OCI-LY3 (cell line): Measurements from ENCODE around the gene OR5A1.

Source experiments
- H2AFZ ChIP-seq: fragments of 200-600, 300-600 bp; shearing (Covaris generic); 2 replicates; pipeline ENCODE4 v1.6.0; 2014; ENCODE audit warnings: antibody characterized with exemption, low read depth, low read length
- H3K27ac ChIP-seq: fragments of 200-600, 300-600 bp; sonication (generic); 2 replicates; pipeline ENCODE4 v1.5.1; 2014; ENCODE audit warnings: mild to moderate bottlenecking, low read length, moderate library complexity, mixed read lengths
- H3K27me3 ChIP-seq: fragments of 200-600, 300-600 bp; sonication (generic); 2 replicates; pipeline ENCODE4 v1.6.1; 2014; ENCODE audit warnings: low read depth, low read length, mixed read lengths
- H3K36me3 ChIP-seq: fragments of 200-600, 300-600 bp; sonication (generic); replicated peaks from 2 replicates; pipeline ENCODE3; 2014; ENCODE audit warnings: low read depth, low read length, mixed read lengths
- H3K4me1 ChIP-seq: fragments of 300-600, 200-600 bp; sonication (generic); 2 replicates; pipeline ENCODE4 v1.6.1; 2014; ENCODE audit warnings: low read length, mixed read lengths
- H3K4me2 ChIP-seq: fragments of 200-600, 300-600 bp; sonication (generic); 2 replicates; pipeline ENCODE4 v1.6.1; 2014; ENCODE audit warnings: low read length, mixed read lengths
- H3K4me3 ChIP-seq: fragments of 300-600, 200-600 bp; sonication (generic); 2 replicates; pipeline ENCODE4 v1.5.1; 2014; ENCODE audit warnings: antibody characterized with exemption, mild to moderate bottlenecking, low read length, moderate library complexity
- H3K79me2 ChIP-seq: fragments of 300-600, 200-600 bp; shearing (Covaris generic); 2 replicates; pipeline ENCODE4 v1.6.1; 2014; ENCODE audit warnings: mild to moderate bottlenecking, low read length, mixed read lengths
- H3K9ac ChIP-seq: fragments of 300-600, 200-600 bp; shearing (Covaris generic); 2 replicates; pipeline ENCODE4 v1.6.0; 2014; ENCODE audit warnings: mild to moderate bottlenecking, low read length, moderate library complexity
- H3K9me3 ChIP-seq: fragments of 200-600, 300-600 bp; shearing (Covaris generic); 2 replicates; pipeline ENCODE4 v1.6.1; 2014; ENCODE audit warnings: low read length, mixed read lengths; ENCODE audit not compliant: insufficient read depth
- H4K20me1 ChIP-seq: fragments of 200-600, 300-600 bp; sonication (generic); 2 replicates; pipeline ENCODE4 v1.6.1; 2016; ENCODE audit warnings: low read length, mixed read lengths; ENCODE audit not compliant: insufficient read depth
- CTCF ChIP-seq: fragments of 200-600, 300-600 bp; sonication (generic); IDR thresholded peaks from 2 replicates; pipeline ENCODE4 v1.5.1; 2014; ENCODE audit warnings: antibody characterized with exemption, low read length, low read depth
- EZH2phosphoT487 ChIP-seq: fragments of 200-600 bp; shearing (Covaris generic); IDR thresholded peaks from 2 replicates; pipeline ENCODE4 v1.6.1; 2018; ENCODE audit warnings: antibody characterized with exemption, mixed run types, low read depth

Gene OR5A1

GRCh38 chr11:59475176-59475575, 38.9 kb downstream of the OR5A1 start:
- H3K79me2 ChIP-seq: no peaks in the 10 kb centered on the region
- peaks cover 4% of the 10 kb centered on the region; the same call in 1 of the 2 replicates for H3K4me1 ChIP-seq
- H3K36me3 ChIP-seq: no peaks in the 10 kb centered on the region
- H4K20me1 ChIP-seq: no peaks in the 10 kb centered on the region
- no peak overlapping the region for H3K4me3 ChIP-seq
- H2AFZ ChIP-seq: no peak overlapping the region
- H3K27ac ChIP-seq: no peak overlapping the region
- no peak for TF ChIP-seq EZH2phosphoT487
- no peak for TF ChIP-seq CTCF
- H3K4me2 ChIP-seq: no peak overlapping the region
- H3K27me3 ChIP-seq: no peaks in the 10 kb centered on the region; the same call in 1 of the 2 replicates
- H3K9me3 ChIP-seq: no peaks in the 10 kb centered on the region
- H3K9ac ChIP-seq: no peak overlapping the region

GRCh38 chr11:59479906-59480305, 43.6 kb downstream of the OR5A1 start:
- H4K20me1 ChIP-seq: no peaks in the 10 kb centered on the region
- no peak overlapping the region for H3K27ac ChIP-seq
- no peak overlapping the region for H3K4me2 ChIP-seq
- no peaks in the 10 kb centered on the region for H3K79me2 ChIP-seq
- no peaks in the 10 kb centered on the region for H3K27me3 ChIP-seq
- H3K4me3 ChIP-seq: no peak overlapping the region
- H2AFZ ChIP-seq: no peak overlapping the region
- TF ChIP-seq EZH2phosphoT487 (no peak), CTCF (no peak)
- no peak overlapping the region for H3K9ac ChIP-seq
- H3K9me3 ChIP-seq: no peaks in the 10 kb centered on the region
- H3K4me1 ChIP-seq: peaks cover 4% of the 10 kb centered on the region; the same call in 1 of the 2 replicates
- H3K36me3 ChIP-seq: no peaks in the 10 kb centered on the region

GRCh38 chr11:59480359-59480758, 44.1 kb downstream of the OR5A1 start:
- no peaks in the 10 kb centered on the region for H3K79me2 ChIP-seq
- H3K27me3 ChIP-seq: no peaks in the 10 kb centered on the region
- H3K4me1 ChIP-seq: peaks cover 4% of the 10 kb centered on the region; the same call in 1 of the 2 replicates
- H3K4me2 ChIP-seq: no peak overlapping the region
- no peak overlapping the region for H3K27ac ChIP-seq
- no peaks in the 10 kb centered on the region for H3K9me3 ChIP-seq
- H3K4me3 ChIP-seq: no peak overlapping the region
- H4K20me1 ChIP-seq: no peaks in the 10 kb centered on the region
- no peak for TF ChIP-seq EZH2phosphoT487
- TF ChIP-seq CTCF: no peak
- H3K9ac ChIP-seq: no peak overlapping the region
- H2AFZ ChIP-seq: no peak overlapping the region
- no peaks in the 10 kb centered on the region for H3K36me3 ChIP-seq
